Measurements from ENCODE around the gene LARGE1.

GRCh38 chr22:33648478-33648877, 271.8 kb downstream of the LARGE1 start:
- TF ChIP-seq CTCF (IDR thresholded peaks at IDR 0.05 in 8 of 11, conservative IDR thresholded peaks at IDR 0.05 in 3 of 11) (no peak), POLR2A (IDR thresholded peaks at IDR 0.05) (no peak)
